GM13976 (cell line): Measurements from ENCODE around the gene MB21D2.

Experiments used
- DNase-seq: peaks from one replicate; pipeline ENCODE4 v3.0.0; 2012; ENCODE audit warnings: low spot score
- in situ Hi-C: fragments of 300-500 bp; cut with MboI; formaldehyde crosslinking; loops from one replicate; pipeline ENCODE4 v1.12.0; 2022; ENCODE audit warnings: low sequenced_read_pairs, mixed read lengths, inconsistent platforms; ENCODE audit not compliant: unreplicated experiment
- TF ChIP-seq, protein P1 (sequence below): IDR thresholded peaks from 2 replicates; pipeline ENCODE4 v1.5.1; 2012; ENCODE audit warnings: borderline replicate concordance, mild to moderate bottlenecking; ENCODE audit not compliant: insufficient read depth; ENCODE audit errors: extremely low read depth, missing control alignments, control extremely low read depth

MB21D2 gene

GRCh38 chr3:192889679-192890078, 28.0 kb downstream of the MB21D2 start:
- DNase-seq = no peak
- TF ChIP-seq, protein P1, sequence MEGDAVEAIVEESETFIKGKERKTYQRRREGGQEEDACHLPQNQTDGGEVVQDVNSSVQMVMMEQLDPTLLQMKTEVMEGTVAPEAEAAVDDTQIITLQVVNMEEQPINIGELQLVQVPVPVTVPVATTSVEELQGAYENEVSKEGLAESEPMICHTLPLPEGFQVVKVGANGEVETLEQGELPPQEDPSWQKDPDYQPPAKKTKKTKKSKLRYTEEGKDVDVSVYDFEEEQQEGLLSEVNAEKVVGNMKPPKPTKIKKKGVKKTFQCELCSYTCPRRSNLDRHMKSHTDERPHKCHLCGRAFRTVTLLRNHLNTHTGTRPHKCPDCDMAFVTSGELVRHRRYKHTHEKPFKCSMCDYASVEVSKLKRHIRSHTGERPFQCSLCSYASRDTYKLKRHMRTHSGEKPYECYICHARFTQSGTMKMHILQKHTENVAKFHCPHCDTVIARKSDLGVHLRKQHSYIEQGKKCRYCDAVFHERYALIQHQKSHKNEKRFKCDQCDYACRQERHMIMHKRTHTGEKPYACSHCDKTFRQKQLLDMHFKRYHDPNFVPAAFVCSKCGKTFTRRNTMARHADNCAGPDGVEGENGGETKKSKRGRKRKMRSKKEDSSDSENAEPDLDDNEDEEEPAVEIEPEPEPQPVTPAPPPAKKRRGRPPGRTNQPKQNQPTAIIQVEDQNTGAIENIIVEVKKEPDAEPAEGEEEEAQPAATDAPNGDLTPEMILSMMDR = no peak
- in situ Hi-C loops = no loop called here

GRCh38 chr3:192888190-192888589, 29.5 kb downstream of the MB21D2 start:
- TF ChIP-seq, protein P1 = no peak
- in situ Hi-C loops = no loop called here
- DNase-seq = no peak

GRCh38 chr3:192887701-192888100, 30.0 kb downstream of the MB21D2 start:
- no peak for DNase-seq
- TF ChIP-seq, protein P1 = no peak
- in situ Hi-C loops = no loop called here

DNA sequence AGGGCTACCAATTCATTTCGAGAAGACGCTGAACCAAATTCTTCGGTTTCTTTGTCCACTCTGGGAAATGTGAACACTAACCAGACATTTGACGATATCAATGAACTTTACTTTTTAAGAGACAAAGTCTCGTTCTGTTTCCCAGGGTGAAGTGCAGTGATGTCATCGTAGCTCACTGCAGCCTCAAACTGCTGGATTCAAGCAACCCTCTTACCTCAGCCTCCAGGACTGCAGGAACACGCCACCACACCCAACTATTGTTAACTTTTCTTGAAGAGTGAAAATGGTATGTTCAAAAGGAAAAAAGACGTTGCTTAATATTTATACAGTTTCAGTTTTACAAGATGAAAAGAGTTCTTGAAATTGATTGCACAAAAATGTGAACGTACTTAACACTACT, 30.6 kb downstream of the MB21D2 start:
- in situ Hi-C loops = no loop called here
- TF ChIP-seq, protein P1 = no peak
- no peak for DNase-seq

GRCh38 chr3:192884777-192885773, 32.6 kb downstream of the MB21D2 start:
- DNase-seq = no peak
- TF ChIP-seq, protein P1 = no peak
- in situ Hi-C loops = no loop called here

GRCh38 chr3:192883512-192883911, 34.1 kb downstream of the MB21D2 start:
- TF ChIP-seq, protein P1 = no peak
- no peak for DNase-seq
- in situ Hi-C loops = no loop called here
